ENCODE results near the gene PCDHAC1. TPM values are rescaled to one million over a fixed set of nuclear protein-coding genes. Genes with fewer than 3 reads are reported as not detected.
"Not testable (repeated sequence)": the region's sequence is repeated elsewhere in the genome, so short reads cannot be mapped to it uniquely, and the experiment has no call there.

Gene PCDHAC1
- polyA plus RNA-seq, result under 1 TPM in 2 of 3 donors, not detected in 1; 0.03 to 0.28 TPM

GRCh38 chr5:140925806-140926442, at the start of gene PCDHAC1:
Gene PCDHAC1, plus strand, starts transcription at chr5:140926299. Its CDS starts 594 bp downstream, at chr5:140926893.
- no peak within 1 kb of the TSS for H3K27ac ChIP-seq (ENCODE audit: low read depth, low read length)
- 2 to 5% (median 3%) methylated on average over 41 of the region's 41 CpGs for WGBS, 3 donors

GRCh38 chr5:140876541-140877261, 49.4 kb upstream of the PCDHAC1 start:
- not testable (repeated sequence) for H3K27ac ChIP-seq (ENCODE audit: low read depth, low read length)
- 38 to 39% (median 38%) methylated on average over 80 of the region's 80 CpGs for WGBS, 3 donors

GRCh38 chr5:140877262-140877581, 48.9 kb upstream of the PCDHAC1 start:
- 43 to 44% (median 44%) methylated on average over 26 to 37 of the region's 37 CpGs for WGBS, 3 donors
- no peak overlapping the region for H3K27ac ChIP-seq (ENCODE audit: low read depth, low read length)

- WGBS, 3 donors, result 9 to 11% (median 10%) methylated on average over 31 to 33 of the region's 35 CpGs
- no peak within 1 kb of the TSS for H3K27ac ChIP-seq (ENCODE audit: low read depth, low read length)
Observed at GRCh38 chr5:140881889-140882590, 44.1 kb upstream of the PCDHAC1 start, which contains the start of gene PCDHA13. Gene PCDHA13, plus strand, starts transcription at chr5:140882124. Its CDS starts 145 bp downstream, at chr5:140882269.

- no peak overlapping the region for H3K27ac ChIP-seq (ENCODE audit: low read depth, low read length)
Observed at GRCh38 chr5:140882591-140882899, 43.6 kb upstream of the PCDHAC1 start.

GRCh38 chr5:140883373-140883772, 42.7 kb upstream of the PCDHAC1 start:
- WGBS, 3 donors, result 37 to 42% (median 38%) methylated on average over 41 of the region's 41 CpGs
- no peak overlapping the region for H3K27ac ChIP-seq (ENCODE audit: low read depth, low read length)

More at GRCh38 chr5:140882591-140882899, 43.6 kb upstream of the PCDHAC1 start:
- 12 to 16% (median 14%) methylated on average over 12 of the region's 12 CpGs for WGBS, 3 donors

GRCh38 chr5:140883927-140884697, 42.0 kb upstream of the PCDHAC1 start:
- WGBS, 3 donors, result 30 to 41% (median 33%) methylated on average over 67 to 79 of the region's 79 CpGs
- H3K27ac ChIP-seq (ENCODE audit: low read depth, low read length), result no peak overlapping the region

- 70 to 85% (median 80%) methylated on average over 1 of the region's 1 CpG for WGBS, 3 donors
- no peak overlapping the region for H3K27ac ChIP-seq (ENCODE audit: low read depth, low read length)
Observed at GRCh38 chr5:140916325-140916724, 9.8 kb upstream of the PCDHAC1 start.

- WGBS, 3 donors, result 62 to 67% (median 63%) methylated on average over 4 of the region's 4 CpGs
- H3K27ac ChIP-seq (ENCODE audit: low read depth, low read length), result no peak overlapping the region
Observed at GRCh38 chr5:140923601-140924000, 2.5 kb upstream of the PCDHAC1 start.

GRCh38 chr5:140926443-140927227, 536 bp downstream of the PCDHAC1 start:
- WGBS, 3 donors, result 1 to 4% (median 2%) methylated on average over 73 to 74 of the region's 74 CpGs
- H3K27ac ChIP-seq (ENCODE audit: low read depth, low read length), result no peak overlapping the region

- 6 to 10% (median 9%) methylated on average over 26 of the region's 26 CpGs for WGBS, 3 donors
- H3K27ac ChIP-seq (ENCODE audit: low read depth, low read length), result no peak overlapping the region
Observed at GRCh38 chr5:140927228-140927573, 1.1 kb downstream of the PCDHAC1 start.

- WGBS, 3 donors, result 64 to 74% (median 71%) methylated on average over 4 of the region's 4 CpGs
- H3K27ac ChIP-seq (ENCODE audit: low read depth, low read length), result no peak overlapping the region
Observed at GRCh38 chr5:140934964-140935606, 9.0 kb downstream of the PCDHAC1 start.

- WGBS, 3 donors, result 27 to 59% (median 55%) methylated on average over 2 of the region's 2 CpGs
- no peak overlapping the region for H3K27ac ChIP-seq (ENCODE audit: low read depth, low read length)
Observed at GRCh38 chr5:140946578-140946977, 20.5 kb downstream of the PCDHAC1 start.

- H3K27ac ChIP-seq (ENCODE audit: low read depth, low read length), result no peak overlapping the region
- WGBS, 3 donors, result 72 to 86% (median 72%) methylated on average over 6 of the region's 6 CpGs
Observed at GRCh38 chr5:140951636-140952035, 25.5 kb downstream of the PCDHAC1 start.

GRCh38 chr5:140953234-140953633, 27.1 kb downstream of the PCDHAC1 start:
- H3K27ac ChIP-seq (ENCODE audit: low read depth, low read length), result no peak overlapping the region
- 42 to 48% (median 43%) methylated on average over 2 of the region's 2 CpGs for WGBS, 3 donors

GRCh38 chr5:140962190-140962589, 36.1 kb downstream of the PCDHAC1 start:
- no peak overlapping the region for H3K27ac ChIP-seq (ENCODE audit: low read depth, low read length)
- 81 to 91% (median 88%) methylated on average over 1 of the region's 1 CpG for WGBS, 3 donors

- 54 to 76% (median 68%) methylated on average over 3 of the region's 3 CpGs for WGBS, 3 donors
- no peak overlapping the region for H3K27ac ChIP-seq (ENCODE audit: low read depth, low read length)
Observed at GRCh38 chr5:140964356-140964755, 38.3 kb downstream of the PCDHAC1 start.

- H3K27ac ChIP-seq (ENCODE audit: low read depth, low read length), result no peak overlapping the region
- WGBS, 3 donors, result 3% methylated on average over 9 of the region's 9 CpGs
Observed at GRCh38 chr5:140965905-140966292, 39.8 kb downstream of the PCDHAC1 start.

Measured in adipose tissue (tissue), 3 donors.